SK-N-MC (cell line): ENCODE results near the gene HIBCH.

Experiments used
- DNase-seq: peaks from one replicate; pipeline ENCODE4 v3.0.0-alpha.2; 2011; ENCODE audit warnings: low read depth, low spot score
- H3K27ac ChIP-seq: fragments of 200-600 bp; sonication (generic); 2 replicates; pipeline ENCODE4 v1.5.1; 2016; ENCODE audit warnings: mixed run types
- H3K36me3 ChIP-seq: fragments of 200-600 bp; sonication (generic); 2 replicates; pipeline ENCODE4 v1.6.1; 2017; ENCODE audit warnings: antibody characterized with exemption, low read length, mixed read lengths; ENCODE audit not compliant: insufficient read depth
- H3K4me3 ChIP-seq: fragments of 200-600 bp; sonication (generic); 2 replicates; pipeline ENCODE4 v1.5.1; 2016
- H3K9ac ChIP-seq: fragments of 200-600 bp; sonication (generic); 2 replicates; pipeline ENCODE4 v1.8.0; 2017; ENCODE audit warnings: mixed run types, mixed read lengths; ENCODE audit not compliant: insufficient read length
- H3K9me3 ChIP-seq: fragments of 200-600 bp; sonication (generic); 2 replicates; pipeline ENCODE4 v1.6.1; 2017; ENCODE audit warnings: low read depth, mild to moderate bottlenecking, antibody characterized with exemption, low read length, moderate library complexity, mixed read lengths
- EZH2 ChIP-seq: fragments of 200-600 bp; sonication (generic); IDR thresholded peaks from one replicate; pipeline ENCODE4 v1.6.1; 2017; ENCODE audit warnings: antibody characterized with exemption
- FOXP2 ChIP-seq: optimal IDR thresholded peaks from 2 replicates; pipeline ENCODE3; 2011; ENCODE audit warnings: mild to moderate bottlenecking, moderate library complexity; ENCODE audit not compliant: insufficient read depth; ENCODE audit errors: extremely low read length, control extremely low read depth
- POLR2AphosphoS5 ChIP-seq: IDR thresholded peaks from 2 replicates; pipeline ENCODE4 v1.6.1; 2012; ENCODE audit warnings: mild to moderate bottlenecking, low read depth, low read length, borderline replicate concordance

HIBCH gene

GRCh38 chr2:190334479-190335224 lies 15.0 kb upstream of the HIBCH start:
- Histone ChIP-seq H3K36me3 (no peaks in the 10 kb centered on the region), H3K9me3 (no peaks in the 10 kb centered on the region), H3K4me3 (no peak overlapping the region), H3K27ac (no peak overlapping the region), H3K9ac (no peak overlapping the region)
- no peak for DNase-seq
- TF ChIP-seq FOXP2 (no peak), POLR2AphosphoS5 (no peak), EZH2 (no peak)

GRCh38 chr2:190333928-190334327 lies 14.3 kb upstream of the HIBCH start:
- no peak overlapping the region for H3K27ac ChIP-seq
- TF ChIP-seq POLR2AphosphoS5: no peak
- no peak for TF ChIP-seq FOXP2
- TF ChIP-seq EZH2: no peak
- DNase-seq: no peak
- no peaks in the 10 kb centered on the region for H3K36me3 ChIP-seq
- H3K9me3 ChIP-seq: no peaks in the 10 kb centered on the region
- H3K4me3 ChIP-seq: no peak overlapping the region
- no peak overlapping the region for H3K9ac ChIP-seq

- Histone ChIP-seq H3K9ac (no peak overlapping the region), H3K4me3 (no peak overlapping the region), H3K36me3 (no peaks in the 10 kb centered on the region), H3K27ac (no peak overlapping the region), H3K9me3 (no peaks in the 10 kb centered on the region)
- TF ChIP-seq EZH2 (no peak), FOXP2 (no peak), POLR2AphosphoS5 (no peak)
- DNase-seq: no peak
Measured at GRCh38 chr2:190333395-190333794, 13.8 kb upstream of the HIBCH start.

GRCh38 chr2:190328573-190329147 lies 9.0 kb upstream of the HIBCH start:
- H3K9ac ChIP-seq: no peak overlapping the region
- no peaks in the 10 kb centered on the region for H3K9me3 ChIP-seq
- DNase-seq: no peak
- H3K4me3 ChIP-seq: no peak overlapping the region
- TF ChIP-seq POLR2AphosphoS5: no peak
- TF ChIP-seq FOXP2: no peak
- no peak for TF ChIP-seq EZH2
- no peak overlapping the region for H3K27ac ChIP-seq
- H3K36me3 ChIP-seq: no peaks in the 10 kb centered on the region

- TF ChIP-seq FOXP2: no peak
- TF ChIP-seq EZH2: no peak
- no peak for TF ChIP-seq POLR2AphosphoS5
- DNase-seq: no peak
- H3K36me3 ChIP-seq: no peaks in the 10 kb centered on the region
Measured at GRCh38 chr2:190327867-190328572, 8.4 kb upstream of the HIBCH start.

GRCh38 chr2:190325588-190325987 lies 6.0 kb upstream of the HIBCH start:
- H3K27ac ChIP-seq: no peak overlapping the region
- no peak overlapping the region for H3K9ac ChIP-seq
- DNase-seq: no peak

More at GRCh38 chr2:190327867-190328572, 8.4 kb upstream of the HIBCH start:
- no peaks in the 10 kb centered on the region for H3K9me3 ChIP-seq
- H3K27ac ChIP-seq: no peak overlapping the region
- H3K4me3 ChIP-seq: no peak overlapping the region
- H3K9ac ChIP-seq: no peak overlapping the region

GRCh38 chr2:190323406-190323805 lies 3.8 kb upstream of the HIBCH start:
- no peak overlapping the region for H3K9ac ChIP-seq
- DNase-seq: no peak
- H3K9me3 ChIP-seq: no peaks in the 10 kb centered on the region
- no peak overlapping the region for H3K27ac ChIP-seq
- no peaks in the 10 kb centered on the region for H3K36me3 ChIP-seq
- H3K4me3 ChIP-seq: no peak overlapping the region
- TF ChIP-seq FOXP2 (no peak), POLR2AphosphoS5 (no peak), EZH2 (no peak)

More at GRCh38 chr2:190325588-190325987, 6.0 kb upstream of the HIBCH start:
- H3K36me3 ChIP-seq: no peaks in the 10 kb centered on the region
- H3K9me3 ChIP-seq: no peaks in the 10 kb centered on the region
- H3K4me3 ChIP-seq: no peak overlapping the region
- TF ChIP-seq POLR2AphosphoS5 (no peak), FOXP2 (no peak), EZH2 (no peak)

GRCh38 chr2:190320696-190321095 lies 1.1 kb upstream of the HIBCH start:
- Histone ChIP-seq H3K27ac (no peak overlapping the region), H3K9ac (peak overlapping the region; percentile 75), H3K9me3 (no peaks in the 10 kb centered on the region), H3K4me3 (no peak overlapping the region; the same call in 1 of the 2 replicates), H3K36me3 (no peaks in the 10 kb centered on the region)
- no peak for TF ChIP-seq EZH2
- TF ChIP-seq POLR2AphosphoS5: no peak
- TF ChIP-seq FOXP2: no peak
- no peak for DNase-seq
